ENCODE data around the gene B2M.
A peak's percentile ranks its signal among the peaks of the same experiment; 100 is the strongest.
"Not testable (repeated sequence)": the region's sequence is repeated elsewhere in the genome, so short reads cannot be mapped to it uniquely, and the experiment has no call there.

B2M gene

DNA sequence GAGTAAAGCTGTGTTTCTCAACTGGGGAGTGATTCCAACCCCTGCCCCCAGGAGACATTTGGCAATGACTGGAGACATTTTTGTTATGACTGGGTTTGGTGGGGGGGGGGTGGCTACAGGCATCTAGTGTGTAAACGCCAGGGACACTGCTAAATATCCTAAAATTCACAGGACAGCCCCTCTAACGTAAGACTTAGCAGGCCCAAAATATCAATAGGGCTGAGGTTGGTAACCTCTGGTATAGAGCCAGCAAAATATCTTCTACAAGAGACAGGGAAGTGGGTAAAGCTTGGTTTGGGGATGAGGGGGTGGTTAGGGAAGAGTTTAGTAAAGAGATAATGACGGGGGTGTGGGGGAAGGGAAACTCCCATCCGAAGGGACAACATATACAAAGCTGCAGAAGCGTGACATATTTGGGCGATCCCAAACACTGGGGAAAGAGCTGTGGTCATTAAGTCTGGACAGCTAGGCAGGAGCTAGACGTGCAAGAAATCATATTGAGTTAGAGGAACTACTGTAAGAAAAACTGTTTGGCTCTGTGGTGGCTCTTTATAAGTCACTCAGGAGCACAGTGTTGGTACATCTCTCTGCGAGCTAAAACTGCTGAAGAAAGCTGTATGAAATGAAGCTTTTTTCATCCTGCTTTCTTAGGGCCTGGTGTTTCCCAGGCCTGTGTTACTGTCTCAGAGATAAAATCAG is 24.3 kb downstream of the B2M start:
- TF ChIP-seq, protein P1, sequence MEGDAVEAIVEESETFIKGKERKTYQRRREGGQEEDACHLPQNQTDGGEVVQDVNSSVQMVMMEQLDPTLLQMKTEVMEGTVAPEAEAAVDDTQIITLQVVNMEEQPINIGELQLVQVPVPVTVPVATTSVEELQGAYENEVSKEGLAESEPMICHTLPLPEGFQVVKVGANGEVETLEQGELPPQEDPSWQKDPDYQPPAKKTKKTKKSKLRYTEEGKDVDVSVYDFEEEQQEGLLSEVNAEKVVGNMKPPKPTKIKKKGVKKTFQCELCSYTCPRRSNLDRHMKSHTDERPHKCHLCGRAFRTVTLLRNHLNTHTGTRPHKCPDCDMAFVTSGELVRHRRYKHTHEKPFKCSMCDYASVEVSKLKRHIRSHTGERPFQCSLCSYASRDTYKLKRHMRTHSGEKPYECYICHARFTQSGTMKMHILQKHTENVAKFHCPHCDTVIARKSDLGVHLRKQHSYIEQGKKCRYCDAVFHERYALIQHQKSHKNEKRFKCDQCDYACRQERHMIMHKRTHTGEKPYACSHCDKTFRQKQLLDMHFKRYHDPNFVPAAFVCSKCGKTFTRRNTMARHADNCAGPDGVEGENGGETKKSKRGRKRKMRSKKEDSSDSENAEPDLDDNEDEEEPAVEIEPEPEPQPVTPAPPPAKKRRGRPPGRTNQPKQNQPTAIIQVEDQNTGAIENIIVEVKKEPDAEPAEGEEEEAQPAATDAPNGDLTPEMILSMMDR (IDR thresholded peaks at IDR 0.05; ENCODE audit: low read depth, low read length), result no peak
- TF ChIP-seq, protein P2, sequence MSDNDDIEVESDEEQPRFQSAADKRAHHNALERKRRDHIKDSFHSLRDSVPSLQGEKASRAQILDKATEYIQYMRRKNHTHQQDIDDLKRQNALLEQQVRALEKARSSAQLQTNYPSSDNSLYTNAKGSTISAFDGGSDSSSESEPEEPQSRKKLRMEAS (IDR thresholded peaks at IDR 0.05; ENCODE audit: low read depth, low read length), result no peak
- TF ChIP-seq MYC (IDR thresholded peaks at IDR 0.05; ENCODE audit: low read depth, low read length) (peak; percentile 12; the same call in 1 of the 2 replicates), POLR2A (IDR thresholded peaks at IDR 0.05; ENCODE audit: extremely low read depth, insufficient read length) (no peak)
- no peak overlapping the region for H3K4me3 ChIP-seq (ENCODE audit: low read depth, low read length)
- DNase-seq (ENCODE audit: low read depth), result peak; percentile 63

DNA sequence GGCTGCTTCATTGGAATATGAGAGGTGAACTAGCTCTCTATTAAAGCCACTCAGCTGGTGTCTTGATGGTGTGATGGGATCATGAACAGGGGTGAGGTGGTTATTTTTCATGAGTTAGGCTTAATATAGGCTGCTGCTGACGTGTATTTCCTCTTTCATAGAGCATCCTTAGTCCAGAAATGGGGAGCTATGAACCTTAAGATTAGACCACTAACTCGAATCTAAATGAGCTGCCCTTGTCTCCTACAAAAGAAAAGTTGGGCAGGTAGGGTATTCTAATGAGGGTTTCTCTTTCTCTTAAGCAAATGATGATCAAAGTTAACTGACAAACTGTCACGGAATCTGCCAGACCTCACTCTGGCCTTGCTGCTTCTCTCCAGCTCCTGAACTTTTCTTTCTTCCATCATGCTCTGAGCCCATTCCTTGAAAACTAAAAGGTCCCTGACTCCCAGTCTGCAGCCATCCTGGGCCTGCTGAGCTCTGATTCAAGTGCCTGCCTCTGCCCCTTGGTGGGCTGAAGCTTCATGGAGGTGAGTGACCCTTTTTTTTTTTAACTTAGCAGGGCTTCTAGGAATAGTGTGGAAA is 25.0 kb downstream of the B2M start, which contains the start of gene TRIM69:
TSS of gene TRIM69 (plus strand) at position 348 of the 585 bp plus-strand sequence. CDS start at position 525, 177 bp downstream.
- H3K4me3 ChIP-seq (ENCODE audit: low read depth, low read length), result no peak within 1 kb of the TSS
- DNase-seq (ENCODE audit: low read depth), result no peak
- TF ChIP-seq, protein P1 (IDR thresholded peaks at IDR 0.05; ENCODE audit: low read depth, low read length), result no peak
- TF ChIP-seq POLR2A (IDR thresholded peaks at IDR 0.05; ENCODE audit: extremely low read depth, insufficient read length) (no peak), MYC (IDR thresholded peaks at IDR 0.05; ENCODE audit: low read depth, low read length) (no peak)
- TF ChIP-seq, protein P2 (IDR thresholded peaks at IDR 0.05; ENCODE audit: low read depth, low read length), result no peak

DNA sequence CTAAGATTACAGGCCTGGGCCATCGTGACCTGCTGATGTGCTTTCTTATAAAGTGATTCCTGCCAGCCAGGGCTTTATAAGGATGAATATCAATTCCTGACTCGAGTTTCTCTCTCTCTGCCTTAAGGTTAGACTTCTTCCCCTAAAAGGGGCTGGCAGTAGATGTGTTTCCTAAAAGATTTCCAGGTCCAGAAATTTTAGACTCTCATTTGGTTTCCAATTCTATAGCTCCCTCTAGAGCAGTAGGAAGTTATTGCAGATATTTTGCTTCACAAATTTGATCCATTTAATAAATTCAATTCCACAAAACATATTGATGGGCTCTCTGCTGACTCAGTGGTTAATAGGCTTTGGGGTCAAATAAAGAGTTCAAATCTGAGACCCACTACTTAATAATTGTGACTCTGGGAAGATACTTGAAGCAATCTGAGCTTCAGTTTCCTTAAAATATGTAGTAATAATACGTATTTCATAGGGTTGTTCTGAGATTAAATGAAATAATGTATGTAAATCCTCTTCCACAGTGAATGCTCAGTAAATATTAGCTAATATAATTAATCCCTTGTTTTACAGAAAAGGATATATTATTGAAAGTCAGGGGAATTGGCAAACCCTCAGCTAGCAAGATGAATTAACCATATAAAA is 27.1 kb downstream of the B2M start:
- H3K4me3 ChIP-seq (ENCODE audit: low read depth, low read length), result no peak overlapping the region
- TF ChIP-seq, protein P2 (IDR thresholded peaks at IDR 0.05; ENCODE audit: low read depth, low read length), result no peak
- TF ChIP-seq, protein P1 (IDR thresholded peaks at IDR 0.05; ENCODE audit: low read depth, low read length), result peak; percentile 52
- TF ChIP-seq MYC (IDR thresholded peaks at IDR 0.05; ENCODE audit: low read depth, low read length), result peak; percentile 19; the same call in 1 of the 2 replicates
- no peak for TF ChIP-seq POLR2A (IDR thresholded peaks at IDR 0.05; ENCODE audit: extremely low read depth, insufficient read length)
- peak; percentile 63 for DNase-seq (ENCODE audit: low read depth)

DNA sequence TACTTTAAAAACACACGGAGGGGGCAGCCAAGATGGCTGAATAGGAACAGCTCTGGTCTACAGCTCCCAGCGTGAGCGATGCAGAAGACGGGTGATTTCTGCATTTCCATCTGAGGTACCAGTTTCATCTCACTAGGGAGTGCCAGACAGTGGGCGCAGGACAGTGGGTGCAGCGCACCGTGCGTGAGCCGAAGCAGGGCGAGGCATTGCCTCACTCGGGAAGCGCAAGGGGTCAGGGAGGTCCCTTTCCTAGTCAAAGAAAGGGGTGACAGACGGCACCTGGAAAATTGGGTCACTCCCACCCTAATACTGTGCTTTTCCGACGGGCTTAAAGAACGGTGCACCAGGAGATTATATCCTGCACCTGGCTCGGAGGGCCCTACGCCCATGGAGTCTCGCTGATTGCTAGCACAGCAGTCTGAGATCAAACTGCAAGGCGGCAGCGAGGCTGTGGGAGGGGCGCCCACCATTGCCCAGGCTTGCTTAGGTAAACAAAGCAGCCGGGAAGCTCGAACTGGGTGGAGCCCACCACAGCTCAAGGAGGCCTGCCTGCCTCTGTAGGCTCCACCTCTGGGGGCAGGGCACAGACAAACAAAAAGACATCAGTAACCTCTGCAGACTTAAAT is 28.0 kb downstream of the B2M start:
- not testable (repeated sequence) for DNase-seq (ENCODE audit: low read depth); H3K4me3 ChIP-seq (ENCODE audit: low read depth, low read length)

DNA sequence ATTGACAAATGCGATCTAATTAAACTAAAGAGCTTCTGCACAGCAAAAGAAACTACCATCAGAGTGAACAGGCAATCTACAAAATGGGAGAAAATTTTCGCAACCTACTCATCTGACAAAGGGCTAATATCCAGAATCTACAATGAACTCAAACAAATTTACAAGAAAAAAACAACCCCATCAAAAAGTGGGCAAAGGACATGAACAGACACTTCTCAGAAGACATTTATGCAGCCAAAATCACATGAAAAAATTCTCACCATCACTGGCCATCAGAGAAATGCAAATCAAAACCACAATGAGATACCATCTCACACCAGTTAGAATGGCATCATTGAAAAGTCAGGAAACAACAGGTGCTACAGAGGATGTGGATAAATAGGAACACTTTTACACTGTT is 32.1 kb downstream of the B2M start:
- H3K4me3 ChIP-seq (ENCODE audit: low read depth, low read length); DNase-seq (ENCODE audit: low read depth): not testable (repeated sequence)

DNA sequence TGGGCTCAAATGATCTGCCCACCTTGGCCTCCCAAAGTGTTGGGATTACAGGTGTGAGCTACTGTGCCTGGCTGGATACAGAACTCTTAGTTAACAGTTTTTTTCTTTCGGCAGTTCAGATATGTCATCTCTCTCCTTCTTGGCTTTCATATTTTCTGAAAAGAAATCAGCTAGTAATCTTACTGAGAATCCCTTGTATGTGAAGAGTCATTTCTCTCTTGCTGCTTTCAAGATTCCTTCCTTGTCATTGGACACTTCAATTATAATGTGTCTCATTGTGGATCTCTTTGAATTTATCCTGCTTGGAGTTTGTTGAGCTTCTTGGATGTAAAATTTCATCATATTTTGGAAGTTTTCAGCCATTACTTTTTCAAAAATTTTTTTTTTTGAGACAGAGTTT is 42.0 kb downstream of the B2M start:
- no peak overlapping the region for H3K4me3 ChIP-seq (ENCODE audit: low read depth, low read length)
- DNase-seq (ENCODE audit: low read depth), result no peak
- TF ChIP-seq MYC (IDR thresholded peaks at IDR 0.05; ENCODE audit: low read depth, low read length), result no peak
- no peak for TF ChIP-seq POLR2A (IDR thresholded peaks at IDR 0.05; ENCODE audit: extremely low read depth, insufficient read length)
- TF ChIP-seq, protein P1 (IDR thresholded peaks at IDR 0.05; ENCODE audit: low read depth, low read length), result no peak
- TF ChIP-seq, protein P2 (IDR thresholded peaks at IDR 0.05; ENCODE audit: low read depth, low read length), result no peak

Measured in NB4 (cell line).